Stimulated activated CD8-positive, alpha-beta memory T cell treated with anti-CD3 and anti-CD28 coated beads, Interleukin-4, amount 100 ng/mL, for 48 hours (primary cell): Measurements from ENCODE around the gene TTLL11.
"Not testable (repeated sequence)": the region's sequence is repeated elsewhere in the genome, so short reads cannot be mapped to it uniquely, and the experiment has no call there.

ENCODE experiments used
- DNase-seq: peaks from one replicate; pipeline ENCODE4 v3.0.0-alpha.2; 2020

The TTLL11 gene

DNA sequence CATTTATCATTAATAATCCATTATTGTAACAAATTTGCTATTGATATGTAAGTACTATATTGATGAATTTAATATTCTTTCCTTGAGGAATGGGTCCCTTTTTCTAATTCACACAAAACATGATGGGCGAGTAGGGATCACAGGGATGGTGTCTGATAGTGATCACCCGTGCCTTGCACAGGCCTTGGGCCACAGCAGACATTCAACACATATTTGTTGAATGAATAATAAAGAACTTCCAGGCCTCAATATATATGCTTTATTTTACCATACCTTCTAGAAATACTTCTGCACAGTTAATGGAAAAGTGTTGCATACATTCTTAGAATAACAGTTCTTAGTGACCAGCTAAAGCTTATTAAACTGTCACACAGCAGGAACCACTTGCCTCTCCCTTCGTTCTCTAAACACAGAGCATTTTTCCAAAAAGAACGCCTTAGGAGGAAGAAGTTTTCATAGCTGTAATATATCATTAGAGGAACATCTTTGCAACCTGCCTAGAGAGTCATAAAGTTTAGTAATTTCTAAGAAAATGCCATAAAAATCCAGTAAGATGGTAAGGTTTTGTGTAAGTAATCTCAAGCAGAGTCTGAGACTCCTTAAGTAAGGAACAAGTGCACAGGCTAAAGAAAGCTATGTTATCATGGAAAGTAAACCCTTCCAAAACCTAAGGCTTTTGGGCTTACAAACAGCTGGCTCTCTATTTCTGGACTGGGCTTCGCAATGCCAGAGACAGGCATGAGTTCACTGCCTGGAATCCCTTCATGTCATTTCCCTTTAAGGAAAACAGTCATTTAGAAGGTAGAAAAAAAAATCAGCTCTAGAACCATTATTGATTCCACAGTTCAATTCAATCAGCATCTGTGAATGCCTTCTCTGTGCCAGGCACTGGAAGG is 17.7 kb downstream of the TTLL11 start:
- no peak for DNase-seq

DNA sequence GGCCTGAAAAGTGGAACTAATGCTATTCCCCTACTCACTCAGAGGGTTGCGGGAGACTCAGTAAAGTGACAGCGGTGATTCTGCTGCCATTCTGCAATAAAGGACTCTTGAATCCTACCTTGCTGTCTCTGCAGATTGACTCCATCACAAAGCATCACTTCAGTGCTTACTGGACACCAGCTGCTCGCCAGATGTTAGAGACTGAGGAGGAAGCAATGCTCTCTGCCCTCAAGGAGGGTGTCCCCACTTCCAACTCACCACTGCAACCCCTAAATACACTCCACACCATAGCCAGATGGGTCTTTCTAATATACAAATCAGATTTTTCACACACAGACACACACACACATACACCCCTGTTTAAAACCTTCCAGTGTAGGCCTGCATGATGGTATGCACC is 21.4 kb downstream of the TTLL11 start:
- no peak for DNase-seq

DNA sequence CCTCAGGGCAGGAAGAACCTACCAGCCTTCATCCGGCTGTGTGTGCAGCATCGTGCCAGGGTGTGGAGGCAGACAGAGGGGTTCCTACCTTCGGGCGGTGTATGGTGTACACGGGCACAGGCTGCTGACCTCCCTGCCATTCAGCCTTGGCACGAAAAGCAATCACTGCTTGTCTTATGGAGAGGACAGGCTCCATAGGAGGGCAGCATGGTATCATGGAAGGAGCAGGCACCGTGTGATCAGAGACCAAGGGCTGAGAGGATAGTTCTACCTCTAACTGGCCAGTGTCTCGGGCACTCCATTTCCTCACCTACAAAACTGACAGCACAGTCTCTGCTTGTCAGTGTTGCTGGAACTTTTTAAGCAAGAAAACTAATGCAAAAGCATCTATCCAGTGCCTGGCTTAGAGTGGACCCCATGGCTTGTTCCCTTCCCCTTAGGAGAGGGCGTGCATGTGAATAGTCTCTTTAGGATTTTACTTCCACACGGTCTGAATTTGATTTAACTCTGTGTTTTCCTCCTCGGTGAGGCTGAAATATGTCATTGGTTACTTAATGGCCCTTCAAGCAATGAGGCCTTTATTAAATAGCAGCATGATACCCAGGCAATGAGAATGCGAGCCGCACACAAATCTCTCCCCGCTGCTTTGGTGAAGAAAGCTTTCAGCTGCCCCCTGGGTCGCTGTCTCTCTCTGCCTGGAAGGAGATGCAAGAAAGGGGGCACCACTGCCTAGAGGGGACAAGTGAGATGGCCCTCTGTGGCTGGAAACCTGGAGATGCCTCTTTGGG is 22.2 kb downstream of the TTLL11 start:
- no peak for DNase-seq

DNA sequence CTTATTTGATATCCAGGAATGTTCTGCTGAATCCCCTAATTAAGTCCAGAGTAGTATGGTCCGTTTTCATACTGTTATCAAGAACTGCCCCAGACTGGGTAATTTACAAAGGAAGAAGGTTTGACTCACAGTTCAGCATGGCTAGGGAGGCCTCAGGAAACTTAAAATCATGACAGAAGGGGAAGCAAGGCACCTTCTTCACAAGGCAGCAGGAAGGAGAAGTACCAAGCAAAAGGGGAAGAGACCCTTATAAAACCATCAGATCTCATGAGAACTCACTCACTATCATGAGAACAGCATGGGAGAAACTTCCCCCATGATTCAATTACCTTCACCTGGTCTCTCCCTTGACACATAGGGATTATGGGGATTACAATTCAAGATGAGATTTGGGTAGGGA is 26.4 kb downstream of the TTLL11 start:
- not testable (repeated sequence) for DNase-seq

DNA sequence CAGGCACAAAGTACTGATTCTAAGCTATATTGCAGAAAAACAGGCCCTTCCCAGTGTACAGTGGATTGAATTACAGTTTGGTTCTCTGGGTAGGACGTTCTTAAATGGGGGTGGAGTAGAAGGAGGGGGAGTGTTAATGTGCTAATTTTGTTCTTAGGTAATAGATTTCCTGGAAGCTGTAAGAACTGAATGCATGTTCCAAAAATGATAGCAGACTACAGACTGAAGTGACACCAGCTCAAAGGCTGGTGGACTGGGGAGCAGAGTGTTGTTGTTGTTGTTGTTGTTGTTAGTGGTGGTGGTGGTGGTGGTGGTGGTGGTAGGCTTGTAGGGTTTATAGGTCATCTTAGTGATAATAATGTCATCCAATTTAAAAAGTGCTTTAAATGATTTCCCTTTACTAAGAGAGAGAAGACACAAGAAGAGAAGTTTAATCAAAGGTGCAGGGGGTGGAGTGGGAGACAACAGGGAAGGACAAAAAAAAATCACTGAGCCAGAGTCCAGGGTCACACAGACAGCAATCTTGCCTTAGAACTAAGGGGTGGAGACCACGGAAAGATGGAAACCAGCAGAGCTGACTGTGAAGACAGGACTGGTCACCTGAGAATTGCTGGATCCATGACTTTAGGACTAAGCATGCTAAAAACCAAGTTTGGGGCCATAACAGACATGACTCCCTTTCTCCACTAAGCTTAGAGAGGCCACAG is 27.0 kb downstream of the TTLL11 start:
- no peak for DNase-seq

DNA sequence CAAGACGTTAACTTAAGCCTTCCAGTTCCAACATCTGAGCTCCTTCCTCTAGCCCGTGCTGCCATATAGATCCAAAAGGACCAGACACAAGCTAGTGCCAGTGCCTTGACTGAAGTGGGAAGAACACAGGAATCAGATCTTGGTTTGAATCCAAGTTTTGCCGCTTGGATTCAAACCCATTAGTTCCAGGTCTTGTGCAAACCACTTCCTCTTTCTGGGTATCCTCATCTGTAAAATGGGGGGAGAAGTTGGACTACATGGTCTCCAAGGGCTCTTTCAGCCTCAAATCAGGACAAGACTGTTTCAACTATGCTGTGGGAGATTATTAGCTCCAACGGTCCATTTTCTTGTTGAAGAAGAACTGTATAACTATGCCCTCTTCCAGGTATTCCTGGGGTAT is 32.6 kb downstream of the TTLL11 start:
- DNase-seq, result no peak

DNA sequence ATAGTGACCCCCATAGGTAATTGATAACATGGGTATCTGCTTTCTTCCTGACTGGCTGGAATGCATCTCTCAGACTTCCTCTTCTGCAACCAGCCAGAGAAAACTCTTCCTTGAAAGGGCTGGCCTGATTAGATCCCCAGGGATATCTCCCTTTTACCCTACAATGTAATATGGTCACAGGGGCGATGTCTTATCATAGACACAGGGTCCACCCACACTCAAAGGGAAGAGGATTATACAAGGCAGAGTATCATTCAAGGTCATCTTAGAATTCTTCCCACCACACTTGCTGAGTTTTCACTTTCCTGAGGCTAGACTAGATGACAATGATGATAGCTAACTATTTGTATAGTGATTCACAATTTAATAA is 33.2 kb downstream of the TTLL11 start:
- no peak for DNase-seq

DNA sequence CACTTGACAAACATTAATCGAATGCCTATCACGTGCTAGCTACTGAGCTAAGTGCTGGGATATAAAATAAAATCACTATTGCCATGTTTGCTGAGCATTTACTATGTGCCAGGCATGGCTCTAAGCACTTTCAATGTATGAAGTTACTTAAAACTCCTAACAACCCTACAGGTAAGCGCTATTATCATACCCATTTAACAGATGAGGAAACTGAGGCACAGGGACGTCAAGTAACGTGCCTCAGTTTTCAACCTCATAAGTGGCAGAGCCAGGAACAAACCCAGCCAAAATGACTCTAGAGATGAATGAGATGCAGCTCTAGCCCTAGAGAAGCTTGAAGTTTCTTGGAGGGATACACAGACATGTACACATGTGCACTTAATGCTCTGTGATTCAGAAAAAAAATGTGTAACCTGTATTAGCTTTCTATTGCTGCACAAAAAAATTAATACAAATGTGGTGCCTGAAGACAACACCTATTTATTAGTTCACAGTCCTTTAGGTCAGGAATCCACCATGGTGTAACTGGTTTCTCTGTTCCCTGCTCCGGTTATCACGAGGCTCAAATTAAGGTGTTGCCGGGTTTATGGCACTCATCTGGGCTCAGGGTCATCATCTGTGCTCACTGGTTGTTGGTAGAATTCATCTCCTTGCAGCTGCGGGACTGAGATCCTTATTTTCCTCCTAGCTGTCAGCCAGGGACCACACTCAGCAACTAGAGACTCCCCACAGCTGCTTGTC is 33.7 kb downstream of the TTLL11 start:
- no peak for DNase-seq

DNA sequence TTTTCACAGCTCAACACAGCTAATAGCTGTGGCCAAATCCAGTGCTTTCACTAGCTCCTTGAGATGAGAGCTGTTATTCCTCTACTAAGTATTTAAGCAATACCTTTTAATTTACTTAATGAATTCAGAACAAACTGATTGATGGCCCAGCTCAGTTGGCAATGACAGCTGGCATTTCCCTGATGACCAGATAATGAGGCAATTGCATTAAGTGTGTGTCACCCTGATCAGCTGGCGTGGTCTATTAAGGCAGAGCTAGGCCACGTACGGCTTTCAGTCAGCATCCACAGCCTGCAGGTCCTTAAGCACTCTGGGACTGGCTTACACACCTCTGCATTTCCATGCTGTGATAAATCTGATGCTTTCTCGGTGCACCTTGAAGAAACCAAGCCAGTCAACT is 34.4 kb downstream of the TTLL11 start:
- no peak for DNase-seq

DNA sequence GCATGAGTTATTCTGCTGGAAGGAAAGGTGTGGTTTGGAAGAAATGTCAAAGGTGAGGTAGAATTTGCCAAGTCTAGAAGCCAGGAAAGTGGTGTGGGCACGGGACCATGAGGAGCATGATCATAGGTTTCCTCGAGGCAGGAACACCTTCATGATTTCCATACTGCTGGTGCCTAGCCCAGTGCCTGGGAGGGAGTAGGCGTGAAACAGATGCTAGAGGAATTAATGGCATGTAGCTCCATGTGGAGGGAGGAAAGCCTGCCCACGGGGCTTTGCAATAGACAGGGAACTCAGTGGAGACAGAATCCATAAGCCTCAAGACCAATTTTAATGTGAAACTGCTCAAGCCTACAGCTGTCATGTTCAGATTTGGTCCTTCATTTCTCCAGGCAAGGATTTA is 35.1 kb downstream of the TTLL11 start:
- DNase-seq, result no peak

DNA sequence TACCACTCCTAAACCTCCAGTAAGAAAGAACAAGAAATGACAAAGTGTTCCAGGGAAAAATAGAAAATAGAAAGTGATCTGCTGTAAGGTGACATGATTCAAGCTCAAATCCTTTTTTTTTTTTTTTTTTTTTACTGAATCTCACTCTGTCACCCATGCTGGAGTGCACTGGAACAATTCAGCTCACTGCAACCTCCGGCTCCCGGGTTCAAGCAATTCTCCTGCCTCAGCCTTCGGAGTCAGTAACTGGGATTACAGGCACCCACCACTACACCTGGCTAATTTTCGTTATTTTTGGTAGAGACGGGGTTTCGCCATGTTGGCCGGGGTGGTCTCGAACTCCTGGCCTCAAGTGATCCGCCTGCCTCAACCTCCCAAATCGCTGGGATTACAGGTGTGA is 35.9 kb downstream of the TTLL11 start:
- no peak for DNase-seq

DNA sequence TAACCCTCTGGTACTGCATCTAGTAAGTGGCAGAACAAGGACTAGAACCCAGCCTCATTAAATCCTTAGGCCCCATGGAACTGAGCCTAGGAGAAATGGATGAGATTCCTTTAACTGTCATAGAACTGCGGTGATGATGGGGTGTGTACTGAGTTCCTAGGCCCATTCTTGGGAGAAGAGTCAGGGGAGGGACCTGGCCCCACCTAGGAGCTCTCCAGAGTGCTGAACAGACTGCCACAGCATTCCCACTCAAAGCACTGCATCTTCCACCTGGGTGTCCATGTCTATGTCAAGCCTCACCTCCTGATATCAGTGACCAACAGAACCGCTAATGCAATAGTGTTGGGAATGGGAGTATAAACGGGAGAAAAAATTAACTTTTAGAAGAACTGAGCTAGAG is 36.6 kb downstream of the TTLL11 start:
- no peak for DNase-seq

DNA sequence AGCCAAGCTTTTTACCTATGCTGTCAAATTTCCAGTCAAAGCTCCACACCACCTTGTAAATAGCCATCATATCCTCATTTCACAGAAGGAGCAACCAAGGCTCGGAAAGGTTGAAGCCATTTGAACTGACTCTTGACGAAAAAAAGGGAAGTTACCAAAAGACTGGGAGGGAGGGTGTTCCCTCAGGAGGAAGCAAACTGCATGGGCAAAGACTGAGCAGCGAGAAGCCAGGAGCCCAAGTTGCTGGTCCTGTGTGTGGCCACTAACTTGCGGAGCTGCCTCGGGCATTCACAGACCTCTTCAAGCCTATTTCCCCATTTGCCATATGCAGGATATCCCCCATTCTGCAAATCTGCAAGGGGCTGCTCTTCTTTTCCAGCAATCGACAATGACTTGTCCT is 37.4 kb downstream of the TTLL11 start:
- DNase-seq, result no peak

DNA sequence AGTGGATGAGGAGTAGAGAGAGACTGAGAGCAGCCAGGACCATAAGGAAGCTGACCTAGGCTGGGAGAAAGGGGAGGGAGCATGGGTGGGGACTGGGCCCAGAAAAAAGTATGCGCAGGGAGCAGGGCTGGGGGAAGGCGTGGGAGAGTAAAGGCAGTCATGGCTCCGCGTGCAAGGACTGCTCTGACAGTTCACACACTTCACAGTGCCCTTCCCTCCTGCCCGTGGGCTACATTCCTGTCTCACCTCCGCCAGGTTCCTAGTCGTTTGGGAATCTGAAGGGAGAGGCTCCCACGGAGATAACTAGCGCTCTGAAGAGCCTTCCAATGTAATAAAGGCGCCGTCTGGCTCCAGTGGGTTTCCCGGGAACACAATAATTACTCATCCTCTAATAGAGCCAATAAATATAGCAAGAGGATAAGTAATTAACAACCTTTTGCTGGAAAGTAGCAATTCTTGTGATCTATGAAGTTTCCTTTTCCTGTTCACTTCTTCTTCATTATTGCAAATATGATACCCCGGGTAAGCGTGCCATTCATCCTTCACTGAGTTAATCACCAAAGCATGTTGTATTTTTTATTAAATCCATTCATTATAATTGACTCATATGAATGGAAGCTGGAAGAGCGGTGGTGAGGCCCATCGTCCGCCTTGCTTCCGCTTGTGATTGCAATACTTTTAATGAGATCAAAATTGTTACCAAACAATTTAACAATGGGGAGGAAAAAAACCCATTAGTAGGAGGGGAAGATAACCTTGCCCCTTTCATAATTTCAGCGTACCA is 39.3 kb downstream of the TTLL11 start:
- DNase-seq, result no peak

DNA sequence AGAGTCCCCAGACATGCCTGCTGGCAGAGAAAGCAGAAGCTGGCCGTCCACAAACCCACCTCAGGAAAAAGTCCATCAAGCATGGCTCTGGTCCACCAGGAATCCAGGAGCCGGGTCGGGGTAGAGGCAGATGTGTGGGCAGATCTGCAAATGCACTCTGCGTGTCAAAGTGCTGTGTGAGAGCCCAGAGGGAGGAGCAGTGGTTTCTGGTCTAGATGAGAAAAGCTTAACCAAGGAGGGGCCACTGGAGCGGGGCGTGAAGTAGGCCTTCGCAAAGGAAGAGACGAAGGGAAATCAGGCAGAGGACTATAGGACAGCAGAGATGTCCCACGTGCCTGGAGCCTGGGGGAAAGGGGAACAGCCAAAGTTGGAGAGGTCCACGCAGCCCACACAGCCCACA is 40.0 kb downstream of the TTLL11 start:
- no peak for DNase-seq

DNA sequence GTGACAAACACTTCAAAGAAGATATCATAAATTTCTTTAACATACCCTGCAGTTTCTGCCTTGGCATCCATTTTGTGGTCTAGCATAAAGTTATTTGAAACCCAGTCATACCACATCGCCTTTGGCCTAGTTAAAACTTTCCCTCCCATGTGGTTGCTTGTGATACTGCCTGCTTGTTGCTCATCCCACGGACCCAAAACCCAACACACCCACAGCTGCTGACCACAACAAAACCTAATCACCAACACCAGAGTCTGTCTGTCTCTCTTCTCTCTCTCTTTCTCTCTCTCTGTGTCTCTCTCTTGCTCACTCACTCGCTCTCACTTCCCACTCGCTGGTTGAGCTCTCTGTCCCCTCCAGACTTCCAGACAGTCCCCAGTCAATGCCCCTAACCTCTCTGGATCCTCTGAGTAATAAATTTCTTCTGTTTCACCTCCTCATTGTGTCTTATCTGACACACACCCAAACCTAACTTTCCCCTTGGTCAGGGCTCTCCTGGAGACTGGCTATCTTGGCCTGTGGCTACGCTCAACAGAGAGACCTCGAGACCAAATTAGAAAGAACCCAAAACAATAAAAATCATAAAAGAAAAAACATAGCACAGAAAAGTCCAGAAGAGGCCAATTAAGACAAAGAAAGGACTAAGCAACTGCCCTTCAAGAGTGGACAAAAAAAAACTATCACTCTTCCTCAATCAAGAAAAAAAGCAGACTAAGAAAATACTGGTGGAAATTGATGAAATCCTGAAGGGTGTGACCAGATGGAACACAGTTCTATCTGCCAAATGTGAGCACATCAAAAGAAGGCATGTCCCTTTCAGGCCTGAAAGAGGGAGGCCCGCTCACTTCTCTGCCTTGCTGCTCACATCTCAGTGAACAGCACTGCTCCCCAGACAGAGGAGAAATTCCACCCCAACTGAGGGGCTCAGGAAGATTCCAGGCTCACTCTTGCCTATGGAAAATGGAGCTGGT is 41.5 kb downstream of the TTLL11 start:
- DNase-seq, result peak; percentile 79

DNA sequence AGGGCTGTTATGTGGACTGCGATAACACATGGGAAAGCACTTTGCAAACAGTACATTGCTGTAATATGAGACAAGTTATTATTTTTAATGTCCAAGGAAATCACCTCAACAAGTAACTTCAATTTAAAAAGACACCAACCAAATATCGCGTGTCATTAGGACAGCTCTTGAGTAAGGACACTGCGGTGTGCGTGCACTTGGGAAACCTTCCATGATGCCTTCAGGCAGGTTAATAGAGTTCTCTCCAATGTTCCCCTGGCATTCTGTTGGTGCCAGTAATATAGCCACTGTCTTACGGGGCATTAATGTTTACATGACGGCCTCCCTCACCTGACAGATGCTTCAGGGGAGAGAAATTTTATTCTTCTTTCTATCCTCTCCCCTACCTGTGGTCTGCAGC is 42.9 kb downstream of the TTLL11 start:
- DNase-seq, result no peak

DNA sequence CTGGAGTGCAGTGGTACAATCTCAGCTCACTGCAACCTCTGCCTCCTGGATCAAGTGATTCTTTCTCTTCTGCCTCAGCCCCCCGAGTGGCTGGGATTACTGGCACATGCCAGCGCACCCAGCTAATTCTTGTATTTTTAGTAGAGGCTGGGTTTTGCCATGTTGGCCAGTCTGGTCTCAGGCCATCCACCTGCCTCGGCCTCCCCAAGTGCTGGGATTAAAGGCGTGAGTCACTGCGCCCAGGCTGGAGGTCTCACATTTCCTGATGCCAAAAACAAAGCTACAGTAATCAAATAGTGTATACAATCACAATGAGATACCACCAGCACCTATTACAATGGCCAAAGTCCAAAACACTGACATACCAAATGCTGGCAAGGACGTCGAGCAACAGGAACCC is 51.1 kb downstream of the TTLL11 start:
- DNase-seq, result no peak

DNA sequence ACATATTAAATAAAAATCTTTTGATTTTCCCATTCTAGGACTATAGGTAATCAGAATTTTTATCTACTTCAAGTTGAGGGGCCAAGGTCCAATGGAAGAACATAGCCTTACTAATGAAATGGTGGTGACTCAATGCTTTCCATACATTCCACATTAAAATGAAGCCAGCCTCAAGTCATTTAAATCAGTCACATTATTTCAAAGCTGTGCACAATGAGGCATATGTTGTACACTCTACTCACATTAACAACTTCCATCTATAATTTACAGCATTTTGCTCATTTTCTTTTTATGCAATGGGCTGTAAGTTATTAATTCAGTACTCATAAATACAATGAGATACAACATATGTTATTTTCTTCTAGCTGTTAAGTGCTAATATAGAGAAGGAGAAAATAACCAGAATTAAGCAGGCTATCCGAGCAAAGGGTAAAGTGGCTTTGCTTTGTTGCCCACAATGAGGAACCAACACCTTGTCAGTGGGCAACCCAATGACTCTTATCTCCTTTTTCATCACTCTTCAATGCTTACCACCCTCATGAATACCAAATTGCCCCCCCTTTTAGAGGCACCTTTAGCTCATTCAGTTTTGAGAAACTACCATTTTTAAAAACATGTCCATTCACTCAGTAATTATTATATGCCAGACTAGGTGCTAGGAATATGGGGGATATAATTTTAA is 52.4 kb downstream of the TTLL11 start:
- no peak for DNase-seq

DNA sequence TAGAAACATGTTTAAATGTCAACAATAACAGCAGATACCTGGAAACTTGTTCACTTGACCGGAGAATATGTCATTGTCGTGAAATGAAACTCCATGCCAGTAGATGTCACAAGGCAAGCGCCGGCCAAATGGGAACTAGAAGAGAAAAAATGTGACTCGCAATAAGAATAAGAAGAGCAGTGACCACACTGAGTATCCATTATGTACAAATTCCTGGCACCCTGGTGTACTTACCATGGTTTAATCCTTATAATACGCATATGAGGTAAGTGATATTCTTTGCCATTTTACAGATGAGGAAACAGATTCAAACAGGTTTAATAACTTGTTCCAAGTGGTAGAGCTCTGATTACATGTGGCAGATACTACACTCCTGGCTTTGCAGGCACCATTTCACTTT is 53.9 kb downstream of the TTLL11 start:
- no peak for DNase-seq
